Neuron (in vitro differentiated cells): ENCODE measurements around the gene SPEM3.

Experiments
- H2AFZ ChIP-seq: one replicate; pipeline ENCODE4 v1.6.1; 2013; ENCODE audit warnings: low read depth, mild to moderate bottlenecking, inconsistent platforms, low read length, moderate library complexity
- H3K27me3 ChIP-seq: one replicate; pipeline ENCODE4 v1.6.1; 2013; ENCODE audit warnings: low read length; ENCODE audit not compliant: insufficient read depth
- H3K36me3 ChIP-seq: one replicate; pipeline ENCODE4 v1.6.1; 2013; ENCODE audit warnings: low read length; ENCODE audit not compliant: insufficient read depth
- H3K4me1 ChIP-seq: one replicate; pipeline ENCODE4 v1.6.1; 2013; ENCODE audit warnings: low read length; ENCODE audit not compliant: insufficient read depth
- H3K4me3 ChIP-seq: 2 replicates; pipeline ENCODE4 v1.5.1; 2013; ENCODE audit warnings: mild to moderate bottlenecking, low read length, moderate library complexity
- H3K9me3 ChIP-seq: one replicate; pipeline ENCODE4 v1.6.1; 2013; ENCODE audit warnings: low read length

The SPEM3 gene

DNA sequence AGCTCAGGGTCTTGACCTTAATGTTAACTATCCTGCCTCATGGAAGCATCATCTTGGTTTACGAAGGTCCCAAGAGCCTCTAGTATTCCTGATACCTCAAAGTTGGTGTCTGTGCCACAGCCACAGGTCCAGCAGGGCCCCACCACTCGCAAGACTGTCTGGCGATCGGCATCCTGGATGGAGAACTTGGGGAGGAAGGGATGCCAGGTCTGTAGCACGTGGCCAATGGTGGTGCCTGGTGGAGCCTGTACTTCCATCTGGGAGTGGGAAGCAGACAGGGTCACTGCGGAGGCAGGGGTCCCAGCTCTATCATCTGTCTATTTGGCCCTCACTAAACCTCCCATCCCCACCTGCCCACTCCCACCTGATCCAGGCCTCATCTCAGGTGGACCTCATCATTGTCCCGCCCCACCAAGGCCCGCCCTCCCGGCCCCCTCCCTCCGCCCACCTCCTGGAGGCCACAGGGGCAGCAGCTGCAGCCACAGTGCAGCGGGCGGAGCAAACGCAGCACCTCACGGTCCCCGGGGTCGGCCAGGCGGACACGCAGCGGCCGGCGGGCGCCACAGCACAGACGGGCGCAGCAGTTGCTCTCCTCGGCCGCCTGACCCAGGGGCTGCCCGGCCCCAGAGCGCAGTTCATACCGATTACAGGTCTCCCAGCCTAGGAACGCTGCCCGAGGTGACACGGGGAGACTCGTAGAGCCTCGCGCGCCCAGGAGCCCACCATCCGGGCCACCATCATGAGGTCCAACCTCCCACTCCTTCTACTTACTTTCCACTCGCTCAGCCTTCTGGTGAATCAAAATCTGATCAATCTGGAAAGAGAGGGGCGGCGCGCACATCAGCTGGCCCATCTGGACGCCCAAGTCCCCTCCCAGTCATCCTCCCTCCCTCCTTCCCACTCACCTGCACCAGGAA, 35.7 kb upstream of the SPEM3 start:
- no peak overlapping the region for H2AFZ ChIP-seq
- peak overlapping the region; percentile 62 for H3K4me3 ChIP-seq
- H3K4me1 ChIP-seq = peaks cover 11% of the 10 kb centered on the region

DNA sequence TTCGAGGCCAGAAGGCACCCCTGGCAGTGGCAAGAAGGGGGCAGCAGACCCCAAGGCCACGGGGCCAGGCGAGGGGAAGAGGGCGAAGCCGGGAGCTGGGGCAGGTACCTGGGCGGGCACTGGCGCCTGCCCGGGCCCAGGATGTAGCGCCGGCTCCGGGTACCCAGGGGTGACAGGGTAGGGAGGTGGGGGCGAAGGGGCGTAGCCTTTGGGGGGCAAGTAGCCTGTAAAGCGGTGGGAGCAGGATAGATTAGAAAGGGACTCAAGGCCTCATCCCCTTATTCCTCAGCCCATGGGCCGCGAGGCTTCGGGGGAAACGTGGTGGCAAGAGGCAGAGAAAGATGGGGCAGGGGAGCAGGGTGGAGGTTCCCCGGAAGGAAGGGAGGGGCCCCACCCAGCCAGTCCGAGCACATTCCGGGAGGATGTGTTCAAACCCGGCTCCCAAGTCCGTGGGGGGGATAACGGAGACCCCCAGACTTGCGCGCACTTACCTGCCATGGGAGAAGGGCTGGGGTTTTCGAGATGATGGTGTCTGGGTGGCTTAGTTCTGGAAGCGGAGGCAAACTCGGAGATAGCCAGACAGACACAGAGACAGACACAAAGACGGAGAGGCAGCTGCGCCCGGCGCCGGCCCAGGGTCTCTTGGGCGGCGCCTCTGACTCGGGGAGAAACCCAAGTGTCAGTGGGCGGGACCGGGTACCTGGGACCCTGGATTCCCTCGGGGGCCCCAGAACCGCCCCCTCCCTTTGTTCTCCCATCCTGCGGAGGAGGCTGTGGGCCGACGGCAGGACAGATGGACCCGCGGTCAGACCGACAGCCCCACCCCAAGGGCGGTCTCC, 34.8 kb upstream of the SPEM3 start:
- Histone ChIP-seq H3K4me3 (peak overlapping the region; percentile 62), H2AFZ (peak overlapping the region; percentile 27), H3K27me3 (no peaks in the 10 kb centered on the region), H3K9me3 (no peaks in the 10 kb centered on the region), H3K36me3 (peaks cover 30% of the 10 kb centered on the region), H3K4me1 (peaks cover 11% of the 10 kb centered on the region)

More for the DNA sequence above, 35.7 kb upstream of the SPEM3 start:
- Histone ChIP-seq H3K36me3 (peaks cover 36% of the 10 kb centered on the region), H3K27me3 (no peaks in the 10 kb centered on the region), H3K9me3 (no peaks in the 10 kb centered on the region)

DNA sequence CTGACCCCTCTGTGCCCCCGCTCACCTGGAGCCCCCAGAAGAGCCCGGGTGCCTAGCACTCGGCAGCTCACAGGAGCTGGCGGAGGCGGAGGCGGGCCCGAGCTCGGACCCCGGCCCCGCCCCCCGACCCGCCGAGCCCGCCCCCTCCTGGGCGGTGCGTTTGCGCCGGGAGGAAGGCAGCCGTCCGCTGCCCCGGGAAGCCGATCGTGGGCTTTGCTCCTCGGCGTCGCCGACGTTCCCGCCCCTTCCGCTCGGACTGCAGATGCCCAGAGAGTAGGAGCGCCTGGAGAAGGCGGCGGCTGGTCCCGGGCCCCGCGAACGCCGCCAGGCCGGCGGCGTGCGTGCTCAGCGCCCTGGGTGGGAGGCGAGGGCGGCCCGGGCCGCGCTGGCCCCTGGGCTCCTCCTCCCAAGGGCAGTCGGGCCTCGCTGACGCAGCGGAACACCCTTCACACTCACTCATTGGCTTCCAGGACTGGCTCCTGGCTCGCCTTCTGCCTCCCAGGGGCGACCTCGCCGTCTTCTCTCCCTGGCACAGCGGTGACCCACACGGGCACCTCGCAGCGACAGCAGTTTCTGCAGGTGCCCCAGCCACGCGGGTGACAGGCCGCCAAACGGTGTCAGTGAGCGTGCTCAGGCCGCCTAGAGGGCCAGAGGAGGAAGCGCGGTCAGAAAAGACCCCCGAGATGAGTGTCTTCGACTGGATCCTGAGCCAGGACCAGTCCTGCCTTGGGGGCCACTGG, 34.0 kb upstream of the SPEM3 start, which contains the start of gene PLSCR3:
Gene PLSCR3, minus strand, starts transcription at position 74 of the 740 bp plus-strand sequence. CDS start 415 bp downstream, outside the sequence.
- Histone ChIP-seq H3K9me3 (no peaks in the 10 kb centered on the region), H3K4me3 (peak within 1 kb of the TSS; percentile 62), H3K27me3 (no peaks in the 10 kb centered on the region), H3K4me1 (peaks cover 11% of the 10 kb centered on the region), H3K36me3 (peaks cover 24% of the 10 kb centered on the region), H2AFZ (peak within 1 kb of the TSS; percentile 27)

DNA sequence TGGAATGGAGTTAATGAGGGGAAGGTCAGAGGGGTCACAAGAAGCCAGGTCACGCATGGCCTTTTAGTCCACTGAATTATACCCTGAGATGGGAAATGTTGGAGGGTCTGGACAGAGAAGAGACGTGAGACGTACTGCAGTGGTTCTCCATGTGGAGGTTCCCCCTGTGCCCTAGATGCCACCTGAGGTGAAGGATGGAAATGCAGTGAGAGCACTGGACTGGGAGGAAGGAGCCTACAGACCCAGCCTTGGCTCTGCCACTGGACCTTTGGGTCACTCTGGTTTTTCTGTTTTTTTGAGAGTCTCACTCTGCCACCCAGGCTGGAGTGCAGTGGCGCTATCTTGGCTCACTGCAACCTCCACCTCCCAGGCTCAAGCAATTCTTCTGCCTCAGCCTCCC, 32.5 kb upstream of the SPEM3 start:
- Histone ChIP-seq H2AFZ (no peak overlapping the region), H3K4me3 (no peak overlapping the region), H3K9me3 (no peaks in the 10 kb centered on the region), H3K4me1 (peaks cover 11% of the 10 kb centered on the region), H3K36me3 (peaks cover 9% of the 10 kb centered on the region), H3K27me3 (no peaks in the 10 kb centered on the region)

DNA sequence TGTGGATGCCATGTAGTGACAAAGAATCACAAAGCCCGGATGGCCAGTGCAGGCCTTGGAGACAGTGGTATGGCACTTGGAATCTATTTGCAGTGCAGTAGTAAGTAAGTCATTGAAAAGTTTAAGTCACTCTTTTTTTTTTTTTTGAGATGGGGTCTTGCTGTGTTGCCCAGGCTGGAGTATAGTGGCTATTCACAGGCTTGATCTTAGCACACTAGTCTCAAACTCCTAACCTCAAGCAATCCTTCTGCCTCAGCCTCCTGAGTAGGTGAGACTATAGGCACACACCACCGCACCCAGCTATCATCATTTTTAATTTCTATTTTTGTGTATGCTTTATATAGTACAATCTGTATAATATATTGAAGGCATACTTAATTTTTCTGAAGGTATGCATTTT, 30.0 kb upstream of the SPEM3 start:
- Histone ChIP-seq H3K9me3 (no peaks in the 10 kb centered on the region), H3K36me3 (no peaks in the 10 kb centered on the region), H3K27me3 (no peaks in the 10 kb centered on the region), H3K4me1 (peaks cover 20% of the 10 kb centered on the region), H2AFZ (no peak overlapping the region), H3K4me3 (no peak overlapping the region)

DNA sequence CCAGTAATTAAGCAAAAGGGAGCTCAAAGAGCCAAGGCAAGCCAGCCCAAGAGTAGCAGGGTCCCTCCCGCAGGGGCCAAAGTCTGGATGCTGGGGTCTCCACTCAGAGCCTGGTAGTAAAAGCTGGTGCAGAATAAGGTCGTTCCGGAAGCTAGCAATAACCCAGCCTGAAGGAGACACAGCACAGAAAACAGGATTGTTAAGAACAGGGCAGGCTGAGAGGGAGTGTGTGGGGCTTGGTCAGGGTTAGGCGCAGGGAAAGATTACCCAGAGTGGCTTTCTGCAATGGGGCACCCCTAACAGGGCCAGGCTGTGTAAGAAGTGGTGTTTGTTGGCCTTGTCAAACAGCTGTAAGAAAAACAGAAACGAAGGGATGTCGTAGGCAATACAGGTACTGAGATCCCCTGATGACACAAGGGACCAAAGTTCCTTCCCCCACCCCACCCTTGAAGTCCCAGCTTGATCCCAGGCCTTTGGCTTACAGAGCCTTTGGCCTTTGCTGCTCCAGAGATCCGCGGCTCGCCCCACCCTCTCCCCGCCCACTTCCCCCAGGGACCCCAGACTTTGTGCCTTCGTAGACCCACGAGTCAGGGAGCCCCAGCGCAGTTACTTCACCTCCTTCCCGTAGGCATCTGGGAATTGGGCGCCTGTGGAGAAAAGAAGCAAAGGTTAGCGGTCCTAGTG, 25.5 kb upstream of the SPEM3 start:
- no peaks in the 10 kb centered on the region for H3K27me3 ChIP-seq
- peak overlapping the region; percentile 66 for H3K4me3 ChIP-seq
- H3K9me3 ChIP-seq = no peaks in the 10 kb centered on the region
- H2AFZ ChIP-seq = no peak overlapping the region
- H3K36me3 ChIP-seq = peaks cover under 1% of the 10 kb centered on the region
- H3K4me1 ChIP-seq = peaks cover 27% of the 10 kb centered on the region

DNA sequence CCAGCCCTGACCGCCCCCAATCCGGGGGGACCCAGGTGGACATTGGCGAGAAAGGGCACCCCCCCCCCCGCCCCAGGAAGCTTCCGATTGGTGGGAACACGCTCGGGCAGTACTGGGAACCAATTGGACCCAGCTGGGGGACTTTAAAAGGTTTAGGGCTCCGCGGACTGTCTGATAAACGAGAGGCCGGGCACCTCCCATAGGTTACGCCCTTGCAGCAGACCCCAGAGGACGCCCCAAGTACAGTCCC, 25.0 kb upstream of the SPEM3 start:
- peak overlapping the region; percentile 66 for H3K4me3 ChIP-seq
- peaks cover 5% of the 10 kb centered on the region for H3K36me3 ChIP-seq
- peaks cover 27% of the 10 kb centered on the region for H3K4me1 ChIP-seq
- no peaks in the 10 kb centered on the region for H3K27me3 ChIP-seq
- H2AFZ ChIP-seq = no peak overlapping the region
- H3K9me3 ChIP-seq = no peaks in the 10 kb centered on the region

DNA sequence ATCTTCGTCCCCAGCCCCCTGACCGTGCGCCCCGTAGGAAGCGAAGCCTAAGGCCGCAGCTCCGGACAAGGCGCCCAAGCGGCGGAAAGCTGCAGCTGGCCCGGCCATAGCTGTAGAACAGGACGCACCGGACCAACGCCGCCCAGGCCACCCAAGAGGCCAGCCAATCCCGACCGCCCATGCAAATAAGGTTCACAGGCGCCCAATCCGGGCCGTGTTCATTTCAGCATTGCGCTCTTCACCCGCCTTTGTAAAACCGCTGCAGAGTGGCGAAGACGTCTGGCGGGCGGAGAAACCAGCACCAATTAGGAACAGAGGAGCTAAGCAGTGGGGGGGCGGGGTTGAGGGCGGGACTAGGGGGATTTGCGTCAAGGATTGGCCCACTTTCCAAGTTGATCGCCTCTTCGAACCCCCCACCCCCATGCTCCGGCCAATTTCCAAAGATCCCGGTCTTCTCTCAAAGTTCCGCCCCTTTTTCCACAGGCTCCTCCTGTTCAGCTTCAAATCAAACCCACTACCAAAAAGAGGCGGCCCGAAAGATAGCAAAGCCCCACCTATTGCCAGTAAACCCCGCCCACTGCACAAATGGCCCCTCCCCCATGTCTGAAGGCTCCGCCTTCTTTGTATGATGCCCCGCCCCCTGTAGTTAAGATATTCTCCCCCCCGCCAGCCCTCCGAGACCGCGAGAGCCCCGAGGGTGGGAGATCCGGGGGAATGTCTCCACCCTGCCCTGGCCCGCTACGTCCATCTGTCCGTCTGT, 24.5 kb upstream of the SPEM3 start, which contains the start of gene TMEM256:
Gene TMEM256, minus strand, starts transcription at position 121 of the 760 bp plus-strand sequence. Its CDS starts 13 bp downstream, at position 108.
- H3K36me3 ChIP-seq = peaks cover 10% of the 10 kb centered on the region
- peaks cover 27% of the 10 kb centered on the region for H3K4me1 ChIP-seq
- no peak within 1 kb of the TSS for H2AFZ ChIP-seq
- H3K4me3 ChIP-seq = peak within 1 kb of the TSS; percentile 66
- H3K9me3 ChIP-seq = no peaks in the 10 kb centered on the region
- no peaks in the 10 kb centered on the region for H3K27me3 ChIP-seq

DNA sequence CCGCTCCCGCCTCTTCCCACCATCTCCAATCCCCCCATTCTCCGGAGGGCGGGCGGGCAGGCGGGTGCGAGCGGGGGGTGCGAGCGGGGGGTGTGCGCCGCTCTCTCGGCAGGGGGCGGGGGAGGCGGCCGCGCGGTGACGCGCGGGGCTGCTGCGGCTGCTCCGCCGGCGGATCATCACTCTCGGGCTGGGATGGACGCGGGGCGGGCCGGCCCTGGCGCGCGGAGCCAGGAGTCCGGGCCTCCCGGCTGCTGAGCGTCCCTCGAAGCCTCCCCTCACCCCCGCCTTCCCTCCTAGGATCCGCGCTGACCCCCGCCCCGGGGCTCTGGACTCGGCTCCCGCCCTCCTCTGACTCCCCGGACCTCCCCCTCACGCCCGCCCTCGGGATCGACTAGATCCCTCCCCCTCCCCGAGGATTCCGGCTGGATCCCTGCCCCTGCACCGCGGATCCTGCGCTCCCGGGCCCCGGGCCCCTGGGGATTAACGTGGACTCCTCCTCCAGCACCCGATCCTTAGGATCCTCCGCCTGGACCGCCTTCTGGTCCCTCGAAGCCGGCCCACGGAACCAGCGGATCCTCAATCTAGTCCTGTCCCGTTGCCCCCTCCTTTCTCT, 23.8 kb upstream of the SPEM3 start:
- H2AFZ ChIP-seq = no peak overlapping the region
- no peaks in the 10 kb centered on the region for H3K27me3 ChIP-seq
- no peaks in the 10 kb centered on the region for H3K9me3 ChIP-seq
- peaks cover 27% of the 10 kb centered on the region for H3K4me1 ChIP-seq
- peak overlapping the region; percentile 64 for H3K4me3 ChIP-seq
- H3K36me3 ChIP-seq = peaks cover 17% of the 10 kb centered on the region

DNA sequence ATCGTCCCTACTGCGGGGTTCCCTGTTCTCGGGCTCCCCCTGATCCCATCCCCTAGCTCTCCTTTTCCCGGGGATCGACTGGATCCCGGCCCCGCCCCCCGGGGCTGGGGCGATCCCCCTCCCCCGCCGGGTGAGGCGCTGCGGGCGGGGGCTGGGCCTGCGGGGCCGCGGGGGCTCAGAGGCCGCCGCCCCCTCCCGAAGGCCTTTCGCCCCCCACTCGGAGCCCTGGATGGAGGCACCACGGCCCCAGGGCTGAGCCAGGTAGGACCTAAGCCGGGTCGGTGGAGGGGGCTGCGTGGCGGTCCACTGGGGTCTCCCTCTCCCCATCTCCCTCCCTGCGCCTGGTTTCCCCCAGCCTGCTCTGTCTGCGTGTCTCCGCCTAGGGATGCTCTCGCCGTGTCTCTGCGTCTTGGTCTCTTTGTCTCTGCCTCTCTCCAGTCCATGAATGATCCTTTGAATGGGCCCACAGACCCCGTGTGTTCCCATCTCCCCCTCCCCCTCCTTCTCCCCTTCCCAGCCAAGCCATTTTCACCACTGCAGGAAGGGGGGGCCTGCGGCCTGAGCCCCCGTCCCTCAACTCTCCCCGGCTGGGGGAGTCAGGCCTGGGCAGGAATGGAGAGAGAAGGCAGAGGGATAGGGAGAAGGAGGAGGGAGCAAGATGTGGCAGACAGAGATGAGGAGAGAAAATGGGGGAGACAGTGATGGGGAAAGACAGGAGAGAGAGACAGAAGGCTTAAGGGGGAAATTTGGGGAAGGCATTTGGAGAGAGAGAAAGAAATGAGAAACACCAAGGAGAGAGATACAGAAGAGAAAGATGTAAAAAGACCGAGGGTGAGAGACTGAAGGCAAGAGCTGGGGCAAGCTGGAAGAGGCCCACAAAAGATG, 23.1 kb upstream of the SPEM3 start:
- peaks cover 24% of the 10 kb centered on the region for H3K36me3 ChIP-seq
- H3K4me1 ChIP-seq = peaks cover 27% of the 10 kb centered on the region
- H3K4me3 ChIP-seq = peak overlapping the region; percentile 64
- H2AFZ ChIP-seq = no peak overlapping the region
- H3K9me3 ChIP-seq = no peaks in the 10 kb centered on the region
- no peaks in the 10 kb centered on the region for H3K27me3 ChIP-seq

DNA sequence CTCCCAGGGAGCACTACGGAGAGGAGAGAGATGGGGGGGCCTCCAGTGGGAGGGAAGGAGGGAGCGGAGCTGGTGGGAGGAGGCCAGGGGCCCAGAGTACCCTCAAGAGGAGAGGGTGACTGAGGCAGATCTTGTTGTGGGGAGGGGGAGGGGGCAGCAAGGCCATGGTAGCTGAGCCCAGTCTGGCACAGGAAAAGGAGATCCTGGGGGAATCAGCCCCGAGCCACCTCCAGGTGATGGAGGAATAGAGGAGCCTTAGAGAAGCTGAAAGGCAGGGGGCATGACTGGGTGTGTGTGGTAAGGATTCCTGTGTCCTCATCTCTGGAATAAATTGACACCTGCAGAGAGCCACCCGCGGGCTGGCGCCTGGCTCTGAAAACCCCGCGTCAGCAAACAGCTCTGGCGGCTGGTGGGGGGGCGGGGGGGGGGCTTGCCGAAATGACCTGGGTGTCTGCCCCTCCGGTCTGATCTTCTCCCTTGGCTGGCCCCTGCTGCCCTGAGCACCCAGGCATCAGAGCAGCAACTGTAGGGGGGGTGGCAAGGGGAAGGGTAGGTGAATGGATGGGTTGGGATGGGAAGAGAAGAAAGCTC, 22.3 kb upstream of the SPEM3 start:
- peak overlapping the region; percentile 64 for H3K4me3 ChIP-seq
- no peaks in the 10 kb centered on the region for H3K27me3 ChIP-seq
- no peaks in the 10 kb centered on the region for H3K9me3 ChIP-seq
- H2AFZ ChIP-seq = no peak overlapping the region
- peaks cover 27% of the 10 kb centered on the region for H3K4me1 ChIP-seq
- peaks cover 28% of the 10 kb centered on the region for H3K36me3 ChIP-seq
